A204.1 (cell line): ENCODE data around the gene SHMT1.
"Not testable (repeated sequence)": the region's sequence is repeated elsewhere in the genome, so short reads cannot be mapped to it uniquely, and the experiment has no call there.

Source experiments
- FAIRE-seq: peaks from 2 replicates; lab custom pipeline; 2012; peaks lifted over from hg19 to GRCh38; lab: Jason Lieb, UNC

SHMT1 gene

GRCh38 chr17:18378205-18378505 is 14.8 kb upstream of the SHMT1 start:
- FAIRE-seq: no peak

GRCh38 chr17:18377437-18378204 is 14.3 kb upstream of the SHMT1 start, which contains the start of gene EVPLL:
TSS of gene EVPLL (plus strand) at chr17:18377778. CDS start at chr17:18380938, 3,160 bp downstream.
- no peak for FAIRE-seq

DNA sequence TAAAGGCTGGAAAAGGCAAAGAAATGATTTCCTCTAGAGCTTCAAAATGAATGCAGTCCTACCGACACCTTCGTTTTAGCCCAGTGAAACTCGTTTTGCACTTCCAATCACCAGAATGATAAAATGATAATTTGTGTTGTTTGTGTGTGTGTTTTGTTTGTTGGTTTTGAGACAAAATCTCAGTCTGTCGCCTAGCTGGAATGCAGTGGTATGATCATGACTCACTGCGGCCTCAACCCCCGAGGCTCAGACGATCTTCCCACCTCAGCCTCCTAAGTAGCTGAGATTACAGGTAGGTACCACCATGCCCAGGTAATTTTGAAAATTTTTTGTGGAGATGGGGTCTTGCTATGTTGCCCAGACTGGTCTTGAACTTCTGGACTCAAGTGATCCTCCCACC is 10.9 kb upstream of the SHMT1 start:
- no peak for FAIRE-seq

DNA sequence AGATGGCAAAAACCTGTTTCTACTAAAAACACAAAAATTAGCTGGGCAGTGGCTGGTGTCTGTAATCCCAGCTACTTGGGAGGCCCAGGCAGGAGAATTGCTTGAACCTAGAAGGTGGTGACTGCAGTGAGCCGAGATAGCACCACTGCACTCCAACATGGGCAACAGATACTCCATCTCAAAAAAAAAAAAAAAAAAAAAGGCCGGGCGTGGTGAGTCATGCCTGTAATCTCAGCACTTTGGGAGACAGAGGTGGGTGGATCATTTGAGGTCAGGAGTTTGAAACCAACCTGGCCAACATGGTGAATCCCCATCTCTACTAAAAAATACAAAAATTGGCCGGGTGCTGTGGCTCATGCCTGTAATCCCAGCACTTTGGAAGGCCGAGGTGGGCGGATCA is 9.8 kb upstream of the SHMT1 start:
- FAIRE-seq: not testable (repeated sequence)

DNA sequence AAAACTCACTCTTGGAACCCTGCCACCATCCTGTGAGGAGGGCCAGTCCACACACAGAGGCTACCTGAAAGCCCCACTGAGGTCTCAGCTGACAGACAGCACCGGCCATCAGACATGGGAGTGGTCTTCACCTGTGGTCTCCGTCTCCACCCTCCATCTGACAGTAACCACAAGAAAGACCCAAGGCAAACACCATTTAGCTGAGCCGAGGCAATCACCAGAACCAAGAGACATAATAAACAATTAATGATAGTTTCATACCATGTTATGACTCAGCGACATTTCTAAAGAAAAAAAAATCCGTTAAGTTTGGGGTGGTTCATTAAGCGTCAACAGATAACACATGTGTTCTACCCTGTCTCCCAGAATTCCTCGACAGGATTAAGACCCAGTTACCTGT is 8.1 kb upstream of the SHMT1 start:
- FAIRE-seq: no peak

DNA sequence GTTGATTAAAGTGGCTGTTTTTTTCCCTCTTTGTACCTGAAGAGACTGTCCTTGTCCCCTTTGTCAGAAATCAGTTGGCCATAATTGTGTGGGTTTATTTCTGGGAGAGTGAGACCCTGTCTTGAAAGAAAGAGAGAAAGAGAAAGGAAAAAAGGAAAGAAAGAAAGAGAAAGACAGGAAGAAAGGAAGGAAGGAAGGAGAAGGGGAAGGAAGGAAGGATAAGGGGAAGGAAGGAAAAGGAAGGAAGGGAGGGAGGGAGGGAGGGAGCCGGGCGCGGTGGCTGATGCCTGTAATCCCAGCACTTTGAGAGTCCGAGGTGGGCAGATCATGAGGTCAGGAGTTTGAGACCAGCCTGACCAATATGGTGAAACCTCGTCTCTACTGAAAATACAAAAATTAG is 7.4 kb upstream of the SHMT1 start:
- FAIRE-seq: no peak

- FAIRE-seq: no peak
These were observed 5.6 kb upstream of the SHMT1 start for GRCh38 chr17:18368946-18369345.

DNA sequence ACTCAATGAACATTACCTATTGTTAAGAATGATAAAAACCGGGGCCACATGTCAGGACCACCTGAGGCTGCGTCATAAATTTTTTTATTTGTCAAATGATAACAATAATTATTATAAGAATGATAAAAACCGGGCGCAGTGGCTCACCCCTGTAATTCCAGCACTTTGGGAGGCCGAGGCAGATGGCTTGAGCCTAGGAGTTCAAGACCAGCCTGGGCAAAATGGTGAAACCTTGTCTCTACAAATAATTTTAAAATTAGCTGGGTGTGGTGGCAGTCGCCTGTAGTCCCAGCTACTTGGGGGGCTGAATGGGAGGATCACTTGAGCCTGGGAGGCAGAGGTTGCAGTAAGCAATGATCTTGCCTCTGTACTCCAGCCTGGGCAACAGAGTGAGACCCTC is 816 bp upstream of the SHMT1 start:
- FAIRE-seq: no peak

DNA sequence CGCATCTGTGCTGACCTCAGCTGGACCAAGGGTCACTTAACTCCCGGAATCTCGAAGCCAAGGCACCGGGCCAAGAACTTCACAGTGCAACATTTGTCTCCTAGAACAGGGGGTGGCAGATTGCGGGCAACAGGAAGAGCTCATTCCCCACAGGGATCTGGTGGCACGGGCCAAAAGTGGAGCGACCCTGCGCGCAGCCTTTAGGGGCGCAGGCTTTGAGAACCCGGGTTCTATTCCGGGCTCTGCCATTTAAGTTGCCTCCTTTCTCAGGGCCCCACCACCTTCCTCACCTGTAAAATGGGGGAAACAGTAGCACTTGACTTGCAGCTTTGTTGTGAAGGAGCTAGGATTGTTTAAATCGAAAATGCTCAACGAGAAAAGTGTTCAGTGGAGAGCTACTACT is 651 bp downstream of the SHMT1 start:
- no peak for FAIRE-seq

- FAIRE-seq: no peak
These were observed 1.3 kb downstream of the SHMT1 start for GRCh38 chr17:18361837-18362697.

DNA sequence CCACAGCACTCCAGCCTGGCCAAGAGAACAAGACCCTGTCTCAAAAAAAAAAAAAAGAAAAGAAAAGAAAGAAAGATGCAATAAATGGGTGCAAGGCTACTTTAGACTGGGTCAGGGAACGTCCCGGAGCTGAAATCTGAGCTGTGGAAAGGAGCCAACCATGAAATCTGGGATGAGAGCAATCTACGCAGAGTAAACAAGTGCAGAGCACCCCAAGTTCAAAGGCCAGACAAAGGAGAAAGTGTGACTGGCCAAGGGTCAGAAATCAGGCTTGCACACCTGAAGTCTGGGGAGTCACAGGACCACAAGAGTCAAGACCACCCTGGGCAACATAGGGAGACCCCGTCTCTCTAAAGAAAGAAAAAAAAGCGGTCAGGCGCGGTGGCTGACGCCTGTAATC is 2.8 kb downstream of the SHMT1 start:
- no peak for FAIRE-seq

- FAIRE-seq: no peak
These were observed 6.7 kb downstream of the SHMT1 start for GRCh38 chr17:18356624-18357023.

- no peak for FAIRE-seq
These were observed 9.8 kb downstream of the SHMT1 start for GRCh38 chr17:18353541-18353940.

DNA sequence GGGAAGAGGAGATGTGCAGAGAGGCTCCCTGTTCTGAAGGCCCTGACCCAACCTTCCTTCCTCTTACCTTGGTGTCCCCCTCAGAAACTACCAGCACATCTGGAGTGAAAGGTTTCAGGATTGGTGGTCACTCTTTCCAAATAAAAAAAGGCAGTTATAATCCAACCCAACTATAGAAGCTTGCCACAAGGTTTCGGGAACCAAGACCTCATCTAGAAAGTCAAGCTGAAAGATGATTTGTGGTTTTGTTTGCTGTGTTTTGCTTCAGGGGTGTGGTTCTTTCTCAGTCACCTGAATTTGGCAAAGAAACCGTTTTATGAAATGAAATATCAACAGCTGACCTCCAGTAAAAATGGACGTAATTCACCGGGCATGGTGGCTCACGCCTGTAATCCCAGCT is 19.3 kb downstream of the SHMT1 start:
- no peak for FAIRE-seq

DNA sequence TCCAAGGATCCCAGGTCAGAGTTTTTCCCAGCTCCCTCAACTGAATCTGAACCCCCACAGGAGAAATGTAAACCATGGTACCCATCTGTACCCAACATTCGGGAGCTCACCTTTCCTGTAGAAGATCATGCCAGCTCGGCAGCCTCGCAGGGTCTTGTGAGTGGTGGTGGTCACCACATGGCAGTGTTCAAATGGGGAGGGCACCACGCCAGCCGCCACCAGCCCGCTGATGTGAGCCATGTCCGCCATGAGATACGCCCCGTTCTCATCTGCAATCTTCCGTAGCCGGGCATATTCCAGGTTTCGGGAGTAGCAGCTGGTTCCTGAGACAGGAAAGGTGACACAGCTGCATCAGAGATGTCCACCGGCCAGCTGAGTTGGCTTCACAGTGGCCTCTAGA is 23.4 kb downstream of the SHMT1 start:
- no peak for FAIRE-seq

- not testable (repeated sequence) for FAIRE-seq
These were observed 25.2 kb downstream of the SHMT1 start for GRCh38 chr17:18338158-18338557.

DNA sequence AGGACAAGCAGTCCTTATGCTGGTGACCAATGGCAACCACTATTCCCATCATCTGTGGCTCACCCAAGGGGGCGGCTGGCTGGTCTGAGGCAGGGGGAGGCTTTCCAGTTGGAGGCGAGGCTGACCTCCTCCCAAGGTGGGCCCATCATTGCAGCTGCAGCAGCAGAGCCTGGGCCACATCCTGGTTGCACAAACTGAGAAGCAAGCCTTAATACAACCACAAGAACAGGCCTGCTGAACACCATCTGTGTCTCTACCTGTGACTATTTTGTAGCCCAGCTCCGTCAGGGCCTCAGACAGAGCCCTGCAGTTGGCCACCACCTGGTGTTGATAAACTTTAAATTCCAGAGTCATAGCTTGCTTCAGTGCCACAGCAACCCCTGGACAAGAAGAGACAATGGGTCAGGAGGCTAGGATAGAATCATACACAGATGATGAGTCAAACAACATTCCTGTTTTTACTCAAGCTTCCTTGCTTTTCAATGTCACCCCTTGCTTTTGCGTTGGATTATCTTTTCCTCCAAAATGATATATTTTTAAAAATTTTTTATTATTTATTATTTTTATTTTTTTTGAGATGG is 30.4 kb downstream of the SHMT1 start:
- no peak for FAIRE-seq

GRCh38 chr17:18331879-18332278 is 31.5 kb downstream of the SHMT1 start:
- FAIRE-seq: no peak

DNA sequence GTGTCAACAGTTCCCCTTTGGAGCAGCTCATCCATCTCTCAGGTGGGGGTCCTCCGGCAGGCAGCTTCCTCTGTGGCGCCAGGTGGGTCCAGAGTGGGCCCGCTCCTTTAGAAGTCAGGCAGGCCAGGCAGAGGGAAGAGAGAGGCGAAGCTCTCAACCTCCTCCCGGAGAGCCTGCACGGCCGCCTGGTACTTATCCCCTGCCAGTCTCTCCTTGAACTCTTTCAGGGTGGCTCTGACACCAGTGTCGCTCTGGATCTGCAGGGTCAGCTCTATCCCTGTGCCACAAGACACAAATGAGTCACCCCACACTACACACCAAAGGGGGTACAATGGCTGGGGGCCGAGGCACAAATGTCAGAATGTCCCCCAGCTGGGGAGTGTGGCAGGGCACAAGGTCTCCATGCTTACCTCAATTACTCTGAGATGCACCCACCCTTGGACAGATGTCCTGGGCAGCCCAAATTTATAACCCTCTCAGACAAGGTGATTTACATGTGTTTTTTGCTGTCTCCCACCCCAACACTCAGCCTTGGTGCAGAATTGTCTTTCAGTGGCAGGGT is 34.6 kb downstream of the SHMT1 start:
- FAIRE-seq: no peak

DNA sequence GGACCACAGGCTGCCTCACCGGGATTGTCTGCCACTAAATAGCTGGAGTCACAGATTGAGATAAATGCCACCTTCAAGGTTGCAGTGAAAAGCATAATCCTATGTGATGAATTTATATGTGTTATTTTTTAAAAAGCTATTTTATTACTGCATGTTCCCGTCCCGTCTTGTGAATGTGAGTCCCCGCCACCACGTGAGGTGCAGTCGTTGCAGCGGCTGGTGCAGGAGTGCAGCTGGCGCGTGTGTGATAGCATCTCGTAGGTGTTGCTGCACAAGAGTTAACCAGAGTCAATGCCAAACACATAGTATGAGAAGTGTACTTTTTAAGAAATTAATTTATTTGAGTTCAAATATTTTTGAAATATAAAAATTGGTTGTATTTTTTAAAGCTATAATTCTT is 35.8 kb downstream of the SHMT1 start:
- no peak for FAIRE-seq

GRCh38 chr17:18327093-18327492 is 36.3 kb downstream of the SHMT1 start:
- no peak for FAIRE-seq

- no peak for FAIRE-seq
These were observed 36.8 kb downstream of the SHMT1 start for GRCh38 chr17:18326572-18326971.

DNA sequence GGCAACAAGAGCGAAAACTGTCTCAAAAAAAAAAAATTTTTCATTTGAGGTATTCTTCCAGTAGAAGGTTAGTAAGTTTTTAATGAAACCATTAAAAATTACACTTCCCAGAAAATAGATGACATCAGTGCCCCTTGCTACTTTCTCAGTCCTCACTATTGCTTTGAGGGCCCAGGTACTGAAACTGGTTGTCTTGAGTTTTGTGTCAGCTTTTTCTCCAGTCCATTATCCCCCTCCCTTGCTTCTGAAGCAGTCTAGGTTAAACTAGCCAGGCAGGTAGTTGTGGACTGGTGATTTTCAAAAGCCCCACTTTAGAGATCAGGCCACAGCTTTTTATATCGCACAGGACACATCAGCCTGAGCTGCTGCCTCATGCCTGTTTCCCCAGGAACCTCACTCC is 37.3 kb downstream of the SHMT1 start:
- FAIRE-seq: no peak
